ENCODE data around the gene FADS3. TPM values are rescaled to one million over a fixed set of nuclear protein-coding genes. Genes with fewer than 3 reads are reported as not detected.

FADS3 gene
- total RNA-seq, 1 experiment from 2014 or later: 65.8 TPM

- DNase-seq (ENCODE audit: low read depth, low spot score): no peak
These were observed 36.2 kb upstream of the FADS3 start for GRCh38 chr11:61927501-61927900.

More at GRCh38 chr11:61927501-61927900, 36.2 kb upstream of the FADS3 start:
- no peak overlapping the region for H3K4me2 ChIP-seq (ENCODE audit: low read length)
- no peak overlapping the region for H3K4me3 ChIP-seq (replicated peaks in 1 of 2; ENCODE audit: low read depth in 1 of 2, low read length in 2 of 2)
- ChIA-PET POLR2A (no interaction called here), RAD21 (ENCODE audit: low non-redundant PET in 1 of 2, low total read pairs in 2 of 2, uncharacterized antibody in 2 of 2, unreplicated experiment in 2 of 2) (no interaction called here), CTCF (interaction anchor here (3.7 kb wide), 1 partner anchor 20 kb away, joined by 19 read pairs; no protein-coding TSS in a partner anchor)
- H3K79me2 ChIP-seq (ENCODE audit: insufficient read depth, low read length): no peaks in the 10 kb centered on the region
- H4K20me1 ChIP-seq (ENCODE audit: insufficient read depth): no peaks in the 10 kb centered on the region
- BruUV-seq (replicated peaks): no TSS peak
- H3K36me3 ChIP-seq (ENCODE audit: control insufficient read depth in 1 of 2, insufficient read depth in 2 of 2, low read length in 2 of 2): no peaks in the 10 kb centered on the region
- H3K27ac ChIP-seq (ENCODE audit: low read depth, low read length): no peak overlapping the region
- no peak for ATAC-seq
- no peaks in the 10 kb centered on the region for H3K4me1 ChIP-seq (ENCODE audit: control insufficient read depth in 1 of 2, insufficient read depth in 2 of 2, low read length in 2 of 2)
- no peaks in the 10 kb centered on the region for H3K9me3 ChIP-seq (ENCODE audit: control insufficient read depth in 1 of 2, insufficient read depth in 1 of 2, low read depth in 1 of 2, low read length in 2 of 2)
- no peaks in the 10 kb centered on the region for H3K27me3 ChIP-seq (ENCODE audit: insufficient read depth, low read length)
- H3K9me2 ChIP-seq (ENCODE audit: insufficient read depth): no peaks in the 10 kb centered on the region
- no peak overlapping the region for H3K9ac ChIP-seq (ENCODE audit: low read length)
- no peak for TF ChIP-seq CBX3 (IDR thresholded peaks at IDR 0.05; ENCODE audit: low read depth)
- TF ChIP-seq SP1 (IDR thresholded peaks at IDR 0.05; ENCODE audit: low read depth): no peak
- TF ChIP-seq ZBTB33 (IDR thresholded peaks at IDR 0.05; ENCODE audit: extremely low read depth, insufficient replicate concordance, low read length): no peak
- no peak for TF ChIP-seq SRF (IDR thresholded peaks at IDR 0.05; ENCODE audit: low read depth)
- TF ChIP-seq ELF1 (IDR thresholded peaks at IDR 0.05; ENCODE audit: borderline replicate concordance, low read depth): no peak
- TF ChIP-seq, protein P1, sequence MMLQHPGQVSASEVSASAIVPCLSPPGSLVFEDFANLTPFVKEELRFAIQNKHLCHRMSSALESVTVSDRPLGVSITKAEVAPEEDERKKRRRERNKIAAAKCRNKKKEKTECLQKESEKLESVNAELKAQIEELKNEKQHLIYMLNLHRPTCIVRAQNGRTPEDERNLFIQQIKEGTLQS (IDR thresholded peaks at IDR 0.05): no peak
- TF ChIP-seq, protein P2, sequence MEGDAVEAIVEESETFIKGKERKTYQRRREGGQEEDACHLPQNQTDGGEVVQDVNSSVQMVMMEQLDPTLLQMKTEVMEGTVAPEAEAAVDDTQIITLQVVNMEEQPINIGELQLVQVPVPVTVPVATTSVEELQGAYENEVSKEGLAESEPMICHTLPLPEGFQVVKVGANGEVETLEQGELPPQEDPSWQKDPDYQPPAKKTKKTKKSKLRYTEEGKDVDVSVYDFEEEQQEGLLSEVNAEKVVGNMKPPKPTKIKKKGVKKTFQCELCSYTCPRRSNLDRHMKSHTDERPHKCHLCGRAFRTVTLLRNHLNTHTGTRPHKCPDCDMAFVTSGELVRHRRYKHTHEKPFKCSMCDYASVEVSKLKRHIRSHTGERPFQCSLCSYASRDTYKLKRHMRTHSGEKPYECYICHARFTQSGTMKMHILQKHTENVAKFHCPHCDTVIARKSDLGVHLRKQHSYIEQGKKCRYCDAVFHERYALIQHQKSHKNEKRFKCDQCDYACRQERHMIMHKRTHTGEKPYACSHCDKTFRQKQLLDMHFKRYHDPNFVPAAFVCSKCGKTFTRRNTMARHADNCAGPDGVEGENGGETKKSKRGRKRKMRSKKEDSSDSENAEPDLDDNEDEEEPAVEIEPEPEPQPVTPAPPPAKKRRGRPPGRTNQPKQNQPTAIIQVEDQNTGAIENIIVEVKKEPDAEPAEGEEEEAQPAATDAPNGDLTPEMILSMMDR (IDR thresholded peaks at IDR 0.05 in 2 of 3, conservative IDR thresholded peaks at IDR 0.05 in 1 of 3; ENCODE audit: borderline replicate concordance in 1 of 3, insufficient read depth in 1 of 3, low read depth in 2 of 3, low read length in 2 of 3): no peak
- no peak for TF ChIP-seq EZH2phosphoT487 (IDR thresholded peaks at IDR 0.05; ENCODE audit: borderline replicate concordance)
- TF ChIP-seq, protein P3, sequence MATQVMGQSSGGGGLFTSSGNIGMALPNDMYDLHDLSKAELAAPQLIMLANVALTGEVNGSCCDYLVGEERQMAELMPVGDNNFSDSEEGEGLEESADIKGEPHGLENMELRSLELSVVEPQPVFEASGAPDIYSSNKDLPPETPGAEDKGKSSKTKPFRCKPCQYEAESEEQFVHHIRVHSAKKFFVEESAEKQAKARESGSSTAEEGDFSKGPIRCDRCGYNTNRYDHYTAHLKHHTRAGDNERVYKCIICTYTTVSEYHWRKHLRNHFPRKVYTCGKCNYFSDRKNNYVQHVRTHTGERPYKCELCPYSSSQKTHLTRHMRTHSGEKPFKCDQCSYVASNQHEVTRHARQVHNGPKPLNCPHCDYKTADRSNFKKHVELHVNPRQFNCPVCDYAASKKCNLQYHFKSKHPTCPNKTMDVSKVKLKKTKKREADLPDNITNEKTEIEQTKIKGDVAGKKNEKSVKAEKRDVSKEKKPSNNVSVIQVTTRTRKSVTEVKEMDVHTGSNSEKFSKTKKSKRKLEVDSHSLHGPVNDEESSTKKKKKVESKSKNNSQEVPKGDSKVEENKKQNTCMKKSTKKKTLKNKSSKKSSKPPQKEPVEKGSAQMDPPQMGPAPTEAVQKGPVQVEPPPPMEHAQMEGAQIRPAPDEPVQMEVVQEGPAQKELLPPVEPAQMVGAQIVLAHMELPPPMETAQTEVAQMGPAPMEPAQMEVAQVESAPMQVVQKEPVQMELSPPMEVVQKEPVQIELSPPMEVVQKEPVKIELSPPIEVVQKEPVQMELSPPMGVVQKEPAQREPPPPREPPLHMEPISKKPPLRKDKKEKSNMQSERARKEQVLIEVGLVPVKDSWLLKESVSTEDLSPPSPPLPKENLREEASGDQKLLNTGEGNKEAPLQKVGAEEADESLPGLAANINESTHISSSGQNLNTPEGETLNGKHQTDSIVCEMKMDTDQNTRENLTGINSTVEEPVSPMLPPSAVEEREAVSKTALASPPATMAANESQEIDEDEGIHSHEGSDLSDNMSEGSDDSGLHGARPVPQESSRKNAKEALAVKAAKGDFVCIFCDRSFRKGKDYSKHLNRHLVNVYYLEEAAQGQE (IDR thresholded peaks at IDR 0.05; ENCODE audit: low read depth): no peak
- TF ChIP-seq POLR2A (IDR thresholded peaks at IDR 0.05; ENCODE audit: borderline replicate concordance, extremely low read depth, insufficient read depth, insufficient read length): no peak
- no peak for TF ChIP-seq JUND (IDR thresholded peaks at IDR 0.05)
- TF ChIP-seq YY1 (IDR thresholded peaks at IDR 0.05; ENCODE audit: extremely low read depth, insufficient replicate concordance, low read depth, low read length): no peak
- H2AFZ ChIP-seq (ENCODE audit: low read depth, low read length, poor library complexity, severe bottlenecking): no peak overlapping the region
- intact Hi-C loops (cut with micrococcal nuclease): no loop called here

Data from HCT116 (cell line).